DOHH2 (cell line): Measurements from ENCODE around the gene KCTD12.

Experiments used
- H3F3A ChIP-seq: fragments of 200-600 bp; sonication (generic), shearing (Covaris generic); 2 replicates; pipeline ENCODE4 v1.6.0; 2016; ENCODE audit warnings: antibody characterized with exemption, mild to moderate bottlenecking; ENCODE audit not compliant: control insufficient read depth, insufficient read depth
- H3K27ac ChIP-seq: fragments of 200-600 bp; sonication (generic); 2 replicates; pipeline ENCODE4 v1.5.1; 2014; ENCODE audit warnings: low read depth, mild to moderate bottlenecking, low read length, moderate library complexity
- H3K27me3 ChIP-seq: fragments of 200-600 bp; sonication (generic); 2 replicates; pipeline ENCODE4 v1.6.1; 2014; ENCODE audit warnings: mild to moderate bottlenecking, low read length, mixed read lengths; ENCODE audit not compliant: control insufficient read depth
- H3K36me3 ChIP-seq: fragments of 200-600 bp; sonication (generic); 2 replicates; pipeline ENCODE4 v1.6.1; 2014; ENCODE audit warnings: mild to moderate bottlenecking, low read length, moderate library complexity, mixed read lengths; ENCODE audit not compliant: control insufficient read depth
- H3K4me1 ChIP-seq: fragments of 200-600 bp; sonication (generic); 2 replicates; pipeline ENCODE4 v1.6.1; 2014; ENCODE audit warnings: mild to moderate bottlenecking, low read length, mixed read lengths; ENCODE audit not compliant: control insufficient read depth
- H3K4me2 ChIP-seq: fragments of 200-600 bp; sonication (generic); 2 replicates; pipeline ENCODE4 v1.6.0; 2014; ENCODE audit warnings: mild to moderate bottlenecking, low read length, moderate library complexity
- H3K4me3 ChIP-seq: fragments of 200-600 bp; sonication (generic); 2 replicates; pipeline ENCODE4 v1.5.1; 2014; ENCODE audit warnings: mild to moderate bottlenecking, low read length, mixed read lengths
- H3K79me2 ChIP-seq: fragments of 200-600 bp; sonication (generic); 2 replicates; pipeline ENCODE4 v1.6.1; 2014; ENCODE audit warnings: mild to moderate bottlenecking, low read length, mixed read lengths; ENCODE audit not compliant: control insufficient read depth
- H3K9me2 ChIP-seq: fragments of 200-600 bp; sonication (generic); replicated peaks from 2 replicates; pipeline ENCODE4 v1.6.1; 2014; ENCODE audit warnings: mild to moderate bottlenecking, low read length, mixed read lengths; ENCODE audit not compliant: control insufficient read depth
- H3K9me3 ChIP-seq: fragments of 200-600 bp; sonication (generic); 2 replicates; pipeline ENCODE4 v1.6.1; 2014; ENCODE audit warnings: antibody characterized with exemption, low read length, mixed read lengths; ENCODE audit not compliant: control insufficient read depth, insufficient read depth
- H4K20me1 ChIP-seq: fragments of 200-600 bp; sonication (generic); 2 replicates; pipeline ENCODE4 v1.6.0; 2014; ENCODE audit warnings: low read depth, mild to moderate bottlenecking, antibody characterized with exemption, low read length, moderate library complexity; ENCODE audit not compliant: control insufficient read depth, insufficient read depth
- CTCF ChIP-seq: fragments of 200-600 bp; sonication (generic); IDR thresholded peaks from one replicate; pipeline ENCODE4 v1.5.1; 2014; ENCODE audit warnings: antibody characterized with exemption, mild to moderate bottlenecking, low read depth, low read length; ENCODE audit not compliant: poor library complexity, severe bottlenecking
- EZH2phosphoT487 ChIP-seq: fragments of 200-600 bp; sonication (generic); IDR thresholded peaks from 2 replicates; pipeline ENCODE4 v1.6.1; 2017; ENCODE audit warnings: borderline replicate concordance, mild to moderate bottlenecking, antibody characterized with exemption, low read length, moderate library complexity, mixed read lengths

The KCTD12 gene

GRCh38 chr13:76830805-76831204, 55.4 kb downstream of the KCTD12 start:
- H4K20me1 ChIP-seq: no peaks in the 10 kb centered on the region
- no peak overlapping the region for H3K27ac ChIP-seq
- no peak overlapping the region for H3K4me2 ChIP-seq
- no peaks in the 10 kb centered on the region for H3K9me2 ChIP-seq
- no peaks in the 10 kb centered on the region for H3K9me3 ChIP-seq
- H3K36me3 ChIP-seq: no peaks in the 10 kb centered on the region
- H3K27me3 ChIP-seq: no peaks in the 10 kb centered on the region
- H3F3A ChIP-seq: no peaks in the 10 kb centered on the region
- no peak overlapping the region for H3K4me3 ChIP-seq
- H3K79me2 ChIP-seq: no peaks in the 10 kb centered on the region
- no peak for TF ChIP-seq CTCF
- no peak for TF ChIP-seq EZH2phosphoT487
- no peaks in the 10 kb centered on the region for H3K4me1 ChIP-seq
